Right lung (tissue), 5 donors: ENCODE measurements around the gene ZNF333. TPM values are rescaled to one million over a fixed set of nuclear protein-coding genes. Genes with fewer than 3 reads are reported as not detected.
"Not testable (repeated sequence)": the region's sequence is repeated elsewhere in the genome, so short reads cannot be mapped to it uniquely, and the experiment has no call there.

ENCODE experiments used
- DNase-seq, 2 donors: peaks; one replicate each; pipeline ENCODE4 v3.0.0-alpha.2; 2013
- polyA plus RNA-seq, 5 donors: library from polyadenylated mRNA; unstranded; fragments of 120-200 nt; gene quantifications; one replicate each; pipeline versions ENCODE4 v1.2.1 to v1.2.3, GENCODE V29; 2013; ENCODE audit warnings: inconsistent platforms in 1 of 5, low replicate concordance in 1 of 5; ENCODE audit not compliant: insufficient read length in 5 of 5, insufficient read depth in 1 of 5

The ZNF333 gene
- polyA plus RNA-seq, 5 donors, result 26.2 to 36.2 (median 33.1) TPM

DNA sequence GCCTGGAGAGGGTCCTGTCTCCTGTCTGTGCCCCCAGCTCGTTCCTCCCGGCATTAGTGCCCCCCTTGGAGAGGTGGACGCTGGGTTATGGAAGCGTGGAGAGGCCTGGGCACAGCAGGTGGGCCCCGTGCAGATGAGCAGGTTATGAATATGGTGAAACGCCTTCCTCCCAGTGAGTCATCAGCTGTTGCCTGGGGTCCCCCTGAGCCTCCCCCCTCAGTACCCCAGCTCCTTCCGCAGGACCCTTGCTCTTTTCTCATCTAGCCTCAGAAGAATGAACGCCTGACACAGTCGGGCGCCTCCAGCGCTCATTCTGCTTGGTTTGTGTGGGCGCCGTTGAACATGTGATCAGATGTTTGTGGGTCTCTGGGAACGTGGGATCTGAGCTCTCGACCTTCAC is 76.0 kb downstream of the ZNF333 start:
- not testable (repeated sequence) for DNase-seq

DNA sequence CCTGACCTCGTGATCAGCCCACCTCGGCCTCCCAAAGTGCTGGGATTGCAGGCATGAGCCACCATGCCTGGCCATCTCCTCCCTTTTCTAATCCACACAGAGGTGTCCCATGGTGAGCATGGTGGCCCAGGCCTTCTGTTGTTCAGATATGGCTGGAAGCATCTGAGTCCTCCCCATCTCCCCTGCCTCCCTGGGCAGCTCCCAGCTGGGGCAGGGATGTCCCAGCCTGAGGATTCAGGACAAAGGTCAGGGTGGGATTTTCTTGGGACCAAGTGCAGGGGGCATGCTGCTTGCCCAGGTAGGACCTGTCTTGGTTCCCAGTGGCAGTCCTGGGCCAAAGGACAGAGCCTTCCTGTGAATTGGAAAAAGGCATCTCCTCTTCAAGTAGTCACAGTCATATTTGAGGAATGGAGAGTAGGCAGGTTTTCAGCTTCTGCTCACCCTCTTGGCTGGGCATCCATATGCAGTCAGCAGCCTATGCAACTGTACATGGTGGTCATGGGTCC is 77.7 kb downstream of the ZNF333 start:
- no peak for DNase-seq

DNA sequence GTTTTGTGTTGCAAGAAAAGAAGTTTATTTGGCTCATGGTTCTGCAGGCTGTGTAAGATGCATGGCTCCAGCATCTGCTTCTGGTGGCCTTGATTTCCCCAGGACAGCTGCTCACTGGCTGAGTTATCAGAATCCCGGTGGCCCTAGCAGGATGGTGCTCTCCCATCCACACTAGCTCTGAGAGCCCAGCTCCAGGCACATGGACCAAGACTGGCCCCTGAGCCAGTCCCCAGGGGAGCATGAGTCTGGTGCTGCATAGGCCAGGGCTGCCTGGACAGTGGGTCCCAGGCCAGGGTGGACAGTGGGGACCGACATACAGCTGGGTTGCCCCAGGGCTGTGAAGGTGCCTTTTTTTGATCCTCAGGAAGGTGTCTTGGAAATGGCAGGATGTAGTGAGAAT is 78.2 kb downstream of the ZNF333 start:
- no peak for DNase-seq

DNA sequence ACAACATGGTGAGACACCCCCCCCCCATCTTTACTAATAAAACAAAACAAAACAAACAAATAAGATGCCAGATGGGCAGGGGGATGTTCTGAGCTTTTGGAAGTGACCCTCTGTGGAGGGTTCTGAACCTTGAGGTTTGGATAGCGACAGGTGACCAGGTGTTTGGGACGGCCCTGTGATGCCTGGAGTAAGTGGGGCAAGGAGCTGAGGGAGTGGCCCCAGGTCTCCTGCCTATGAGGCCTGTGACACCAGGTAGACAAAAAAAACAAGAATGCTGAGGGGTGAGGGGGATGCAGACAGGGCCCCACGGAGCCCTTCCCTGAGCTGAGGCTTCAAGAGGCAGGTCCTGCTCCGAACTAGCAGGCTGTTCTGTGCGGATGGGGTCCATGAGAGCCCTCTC is 79.4 kb downstream of the ZNF333 start:
- DNase-seq, result no peak

DNA sequence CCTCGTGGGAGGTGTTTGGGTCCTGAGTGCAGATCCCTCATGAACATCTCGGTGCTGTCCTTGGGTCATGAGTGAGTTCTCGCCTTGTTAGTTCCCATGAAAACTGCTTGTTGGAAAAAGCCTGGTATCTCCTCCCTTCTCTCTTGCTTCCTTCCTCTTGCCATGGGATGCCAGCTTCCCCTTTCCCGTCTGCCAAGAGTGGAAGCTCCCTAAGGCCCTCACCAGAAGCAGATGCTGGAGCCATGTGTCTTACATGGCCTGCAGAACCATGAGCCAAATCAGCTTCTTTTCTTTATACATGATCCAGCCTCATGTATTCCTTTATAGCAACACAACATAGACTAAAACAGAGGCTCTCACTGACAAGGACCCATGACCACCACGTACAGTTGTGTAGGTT is 80.3 kb downstream of the ZNF333 start:
- no peak for DNase-seq

DNA sequence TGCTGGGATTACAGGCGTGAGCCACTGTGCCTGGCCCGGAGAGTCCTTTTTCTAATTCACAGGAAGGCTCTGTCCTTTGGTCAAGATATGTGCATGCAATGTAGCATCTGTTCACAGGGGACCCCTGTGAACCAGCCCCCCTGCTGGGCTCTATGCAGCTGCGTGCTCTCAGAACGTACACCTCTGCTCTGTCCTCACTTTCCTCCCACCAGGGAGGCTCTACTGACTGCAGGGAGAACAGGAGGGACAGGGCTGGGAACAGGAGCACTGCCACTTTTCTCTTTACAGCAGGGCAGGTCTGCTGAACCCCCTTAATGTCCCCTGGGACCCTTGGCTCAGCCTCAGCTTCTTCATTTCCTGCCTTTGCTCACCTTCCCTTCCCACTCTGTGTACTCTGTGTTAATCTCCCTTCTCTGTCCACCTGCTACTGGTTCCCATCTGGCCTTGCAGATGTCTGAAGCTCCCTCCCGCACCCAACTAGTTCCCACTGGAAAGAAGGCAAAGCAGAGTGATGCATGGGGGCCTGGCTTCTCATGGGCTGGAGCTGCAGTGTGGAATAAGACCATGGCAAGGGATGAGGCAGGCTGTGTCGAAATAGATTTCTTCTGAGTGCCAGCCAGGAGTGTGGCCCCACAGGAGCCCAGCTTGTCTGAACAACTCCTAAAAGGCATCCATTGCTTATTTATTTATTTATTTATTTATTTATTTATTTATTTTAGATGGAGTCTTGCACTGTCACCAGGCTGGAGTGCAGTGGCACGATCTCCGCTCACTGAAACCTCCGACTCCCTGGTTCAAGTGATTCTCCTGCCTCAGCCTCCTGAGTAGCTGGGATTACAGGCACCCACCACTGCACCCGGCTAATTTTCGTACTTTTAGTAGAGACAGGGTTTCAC is 81.3 kb downstream of the ZNF333 start:
- no peak for DNase-seq

DNA sequence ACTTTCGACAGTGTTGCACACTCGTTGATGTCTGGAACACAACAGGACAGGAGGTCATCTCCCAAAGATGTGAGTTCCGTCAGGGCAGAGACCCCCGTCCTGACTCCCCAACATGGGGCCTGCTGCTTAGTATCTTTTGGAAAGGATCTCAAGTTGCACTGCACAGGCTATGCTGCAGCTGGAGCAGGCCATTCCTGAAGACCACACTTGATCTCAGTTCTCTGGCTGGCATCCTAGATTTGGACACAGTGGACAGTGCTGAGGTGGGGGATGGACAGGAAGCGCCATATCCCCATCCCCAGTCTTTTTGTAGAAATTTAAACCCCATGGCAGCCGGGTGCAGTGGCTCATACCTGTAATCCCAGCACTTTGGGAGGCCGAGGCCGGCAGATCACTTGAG is 82.6 kb downstream of the ZNF333 start:
- no peak for DNase-seq

DNA sequence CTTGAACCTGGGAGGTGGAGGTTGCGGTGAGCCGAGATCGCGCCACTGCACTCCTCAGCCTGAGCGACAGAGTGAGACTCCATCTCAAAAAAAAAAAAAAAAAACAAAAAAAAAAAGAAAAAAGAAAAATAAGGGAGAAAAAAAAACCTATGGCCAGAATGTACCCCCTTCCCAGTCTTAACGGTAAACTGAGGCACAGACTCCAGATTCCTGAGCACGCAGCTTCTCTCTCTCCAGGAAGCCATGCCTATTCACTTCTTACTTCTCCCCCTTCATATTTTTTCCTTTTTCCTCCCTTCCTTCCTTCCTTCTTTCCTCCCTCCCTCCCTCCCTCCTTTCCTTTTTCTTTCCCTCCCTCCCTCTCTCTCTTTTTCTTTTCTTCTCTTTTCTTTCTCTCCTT is 83.1 kb downstream of the ZNF333 start:
- DNase-seq, result no peak

DNA sequence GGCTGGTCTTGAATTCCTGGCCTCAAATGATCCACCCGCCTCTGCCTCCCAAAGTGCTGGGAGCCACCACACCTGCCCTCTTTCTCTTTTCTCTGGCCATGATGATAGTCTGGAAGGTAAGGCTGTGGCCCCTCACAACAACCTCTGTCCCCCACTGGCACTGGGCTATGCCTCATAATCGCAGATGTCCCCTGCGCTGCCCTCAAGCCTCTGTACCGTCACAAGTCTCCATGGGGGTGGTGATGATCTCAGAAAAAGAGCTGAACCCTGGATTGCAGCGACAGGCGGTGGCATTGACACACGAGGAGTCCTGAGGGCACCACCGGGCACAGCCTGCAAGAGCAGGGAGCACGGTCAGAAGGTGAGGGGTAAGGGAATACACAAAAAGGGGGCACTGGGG is 83.9 kb downstream of the ZNF333 start:
- DNase-seq, result not testable (repeated sequence)

DNA sequence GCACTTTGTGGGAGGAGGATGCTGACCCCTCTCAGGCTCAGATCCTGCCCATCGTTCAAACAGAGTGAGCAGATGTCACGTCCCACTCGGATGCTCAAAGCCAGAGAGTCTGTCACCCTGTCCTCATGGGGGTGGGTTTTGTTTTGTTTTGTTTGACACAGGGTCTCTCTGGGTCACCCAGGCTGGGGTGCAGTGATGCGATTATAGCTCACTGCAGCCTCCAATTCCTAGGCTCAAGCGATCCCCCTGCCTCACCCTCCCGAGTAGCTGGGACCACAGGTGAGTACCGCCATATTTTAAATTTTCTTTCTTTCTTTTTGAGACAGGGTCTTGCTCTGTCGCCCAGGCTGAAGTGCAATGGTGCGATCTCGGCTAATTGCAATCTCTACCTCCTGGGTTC is 84.5 kb downstream of the ZNF333 start:
- no peak for DNase-seq

DNA sequence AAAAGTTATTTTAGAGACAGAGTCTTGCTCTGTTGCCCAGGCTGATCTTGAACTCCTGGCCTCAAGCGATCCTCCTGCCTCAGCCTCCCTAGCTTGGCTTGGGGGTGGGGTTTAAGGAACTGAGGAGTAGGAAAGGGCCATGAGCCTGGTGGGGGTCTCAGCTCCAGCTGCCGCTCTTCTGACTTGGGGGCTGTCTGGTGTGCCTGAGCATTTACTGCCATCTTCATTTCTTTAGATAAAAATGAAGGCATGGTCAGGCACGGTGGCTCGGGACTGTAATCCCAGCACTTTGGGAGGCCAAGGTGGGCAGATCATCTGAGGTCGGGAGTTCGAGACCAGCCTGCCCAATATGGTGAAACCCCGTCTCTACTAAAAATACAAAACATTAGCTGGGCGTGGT is 85.5 kb downstream of the ZNF333 start:
- DNase-seq, result not testable (repeated sequence)

DNA sequence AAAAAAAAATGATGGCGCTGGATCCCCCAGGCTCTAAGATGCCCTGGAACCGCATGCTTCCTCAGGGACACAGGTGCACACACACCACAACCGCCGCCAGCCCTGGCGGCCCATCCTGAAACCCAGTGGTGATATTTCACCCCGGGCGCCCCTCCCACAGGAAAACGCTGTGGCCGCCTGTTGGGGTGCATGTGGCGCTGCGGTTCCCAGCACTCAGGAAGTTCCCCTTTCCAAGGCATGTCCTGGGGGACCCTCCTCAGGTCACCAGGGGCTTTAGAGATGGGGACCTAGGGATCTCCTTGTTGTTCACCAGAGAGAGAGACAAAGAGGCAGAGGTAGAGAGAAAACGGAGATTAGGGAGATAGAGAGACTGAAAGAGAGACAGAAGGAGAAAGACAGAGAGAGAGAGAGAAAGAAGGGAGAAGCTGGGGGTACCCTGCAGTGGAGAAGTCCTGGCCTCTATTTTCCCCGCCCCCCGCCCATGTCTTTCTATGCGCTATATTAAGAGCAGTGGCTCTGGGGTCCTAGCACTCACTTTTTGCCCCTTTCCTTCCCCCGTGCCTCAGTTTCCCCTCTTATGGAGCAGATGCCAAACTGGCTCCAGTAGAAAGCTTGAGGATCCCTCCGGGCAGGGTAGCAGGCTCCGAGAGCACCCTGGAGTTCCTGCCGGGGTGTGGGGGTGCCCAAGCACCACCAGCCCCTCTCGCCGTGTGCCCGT is 86.2 kb downstream of the ZNF333 start:
- DNase-seq, result no peak

DNA sequence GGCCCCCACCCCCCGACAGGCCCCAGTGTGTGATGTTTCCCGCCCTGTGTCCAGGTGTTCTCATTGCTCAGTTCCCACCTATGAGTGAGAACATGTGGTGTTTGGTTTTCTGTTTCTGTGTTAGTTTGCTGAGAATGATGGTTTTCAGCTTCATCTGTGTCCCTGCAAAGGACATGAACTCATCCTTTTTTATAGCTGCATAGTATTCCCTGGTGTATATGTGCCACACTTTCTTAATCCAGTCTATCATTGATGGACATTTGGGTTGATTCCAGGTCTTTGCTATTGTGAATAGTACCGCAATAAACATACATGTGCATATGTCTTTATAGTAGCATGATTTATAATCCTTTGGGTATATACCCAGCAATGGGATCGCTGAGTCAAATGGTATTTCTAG is 87.8 kb downstream of the ZNF333 start:
- DNase-seq, result not testable (repeated sequence)

DNA sequence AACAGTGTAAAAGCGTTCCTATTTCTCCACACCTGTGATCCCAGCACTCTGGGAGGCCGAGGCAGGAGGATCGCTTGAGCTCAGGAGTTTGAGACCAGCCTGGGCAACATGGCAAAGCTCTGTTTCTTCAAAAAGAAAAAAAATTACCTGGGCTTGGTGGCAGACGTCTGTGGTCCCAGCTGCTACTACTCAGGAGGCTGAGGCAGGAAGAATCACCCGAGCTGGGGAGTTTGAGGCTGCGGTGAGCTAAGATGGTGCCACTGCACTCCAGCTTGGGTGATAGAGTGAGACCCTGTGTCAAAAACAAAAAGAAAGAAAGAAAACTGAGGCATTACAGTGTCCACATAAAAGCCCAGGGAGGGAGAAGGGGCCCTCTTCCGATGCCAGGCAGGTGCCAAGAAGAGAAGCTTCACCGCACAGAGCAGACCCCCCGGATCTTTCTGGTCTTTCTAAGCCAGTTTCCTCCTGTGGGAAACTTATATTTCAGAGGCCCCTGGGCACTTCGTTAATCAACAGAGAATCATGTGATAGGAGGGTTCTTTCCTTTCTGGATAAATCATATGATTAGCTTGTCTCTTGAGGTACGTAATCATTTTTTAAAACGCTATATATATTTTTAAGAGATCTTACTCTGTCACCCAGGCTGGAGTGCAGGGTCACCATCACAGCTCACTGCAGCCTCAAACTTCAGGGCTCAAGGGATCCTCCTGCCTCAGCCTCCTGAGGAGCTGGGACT is 88.4 kb downstream of the ZNF333 start, which contains the start of gene ADGRE2:
Gene ADGRE2, minus strand, starts transcription at position 451 of the 736 bp plus-strand sequence. CDS start 1,804 bp downstream, outside the sequence.
- DNase-seq, result not testable (repeated sequence)

DNA sequence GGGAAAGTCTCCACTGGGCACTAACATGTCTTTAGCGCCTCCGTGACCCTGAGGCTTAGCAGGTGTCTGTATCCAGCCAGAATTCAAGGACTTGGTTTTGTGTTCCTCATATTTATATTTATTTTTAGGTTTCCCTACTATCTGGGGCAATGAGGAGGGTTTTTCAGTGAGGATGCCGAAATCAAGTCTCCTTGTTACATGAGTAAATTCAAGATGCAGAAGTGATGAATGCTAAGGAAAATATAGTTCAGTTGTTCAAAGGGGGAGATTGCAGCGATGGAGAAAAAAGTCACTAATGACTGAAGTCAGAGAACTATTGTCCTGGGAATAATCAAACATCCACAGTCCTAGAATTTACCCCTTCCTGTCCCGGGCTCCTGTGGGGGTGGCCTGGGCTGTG is 89.3 kb downstream of the ZNF333 start:
- DNase-seq, result no peak

DNA sequence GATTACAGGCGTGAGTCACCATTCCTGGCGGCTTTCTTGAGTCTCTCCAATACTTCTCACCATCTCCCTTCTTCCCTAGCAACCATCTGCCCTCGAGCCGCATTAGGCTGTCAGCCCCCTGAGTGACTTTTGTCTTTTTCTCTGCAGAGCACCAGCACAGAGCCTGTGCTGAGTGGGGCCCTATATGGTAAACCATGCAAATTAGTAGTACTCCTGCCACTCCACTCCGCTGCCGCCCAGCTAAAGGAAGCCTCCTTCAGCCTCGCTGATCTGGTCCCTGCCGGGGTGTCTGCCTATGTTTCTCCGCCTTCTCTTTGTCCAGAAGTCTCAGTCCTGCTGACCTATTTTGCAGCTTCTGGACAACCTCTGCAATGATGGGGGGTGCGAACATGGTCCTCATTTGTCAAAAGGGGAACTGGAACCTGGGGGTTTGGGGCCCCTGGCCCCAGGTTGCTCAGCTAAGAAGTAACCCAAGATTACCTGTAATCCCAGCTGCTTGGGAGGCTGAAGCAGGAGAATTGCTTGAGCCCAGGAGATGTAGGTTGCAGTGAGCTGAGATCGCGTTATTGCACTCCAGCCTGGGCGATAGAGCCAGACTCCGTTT is 90.9 kb downstream of the ZNF333 start:
- not testable (repeated sequence) for DNase-seq

DNA sequence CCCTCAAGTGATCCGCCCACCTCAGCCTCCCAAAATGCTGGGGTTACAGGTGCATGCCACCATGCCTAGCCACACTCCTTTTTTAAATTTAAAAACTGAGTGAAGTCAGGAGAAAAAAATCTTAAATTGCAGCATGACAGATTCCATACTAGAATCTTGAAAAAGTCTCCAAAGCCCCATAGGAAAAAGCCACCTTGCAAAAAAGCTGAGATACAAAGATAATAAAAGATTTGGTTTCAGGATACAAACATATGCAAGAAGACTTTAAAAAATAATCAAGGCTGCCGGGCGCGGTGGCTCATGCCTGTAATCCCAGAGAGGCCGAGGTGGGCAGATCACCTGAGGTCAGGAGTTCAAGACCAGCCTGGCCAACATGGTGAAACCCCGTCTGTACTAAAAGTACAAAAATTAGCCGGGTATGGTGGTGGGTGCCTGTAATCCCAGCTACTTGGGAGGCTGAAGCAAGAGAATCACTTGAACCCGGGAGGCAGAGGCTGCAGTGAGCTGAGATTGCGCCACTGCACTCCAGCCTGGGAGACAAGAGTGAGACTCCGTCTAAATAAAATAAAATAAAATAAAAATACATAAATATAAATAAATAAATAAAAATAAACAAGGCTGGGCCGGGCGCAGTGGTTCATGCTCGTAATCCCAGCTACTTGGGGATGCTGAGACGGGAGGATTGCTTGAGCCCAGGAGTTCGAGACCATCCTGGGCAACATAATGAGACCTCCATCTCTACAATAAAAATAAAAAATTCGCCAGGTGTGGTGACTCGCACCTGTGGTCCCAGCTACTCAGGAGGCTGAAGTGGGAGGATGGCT is 92.1 kb downstream of the ZNF333 start:
- DNase-seq, result not testable (repeated sequence)

DNA sequence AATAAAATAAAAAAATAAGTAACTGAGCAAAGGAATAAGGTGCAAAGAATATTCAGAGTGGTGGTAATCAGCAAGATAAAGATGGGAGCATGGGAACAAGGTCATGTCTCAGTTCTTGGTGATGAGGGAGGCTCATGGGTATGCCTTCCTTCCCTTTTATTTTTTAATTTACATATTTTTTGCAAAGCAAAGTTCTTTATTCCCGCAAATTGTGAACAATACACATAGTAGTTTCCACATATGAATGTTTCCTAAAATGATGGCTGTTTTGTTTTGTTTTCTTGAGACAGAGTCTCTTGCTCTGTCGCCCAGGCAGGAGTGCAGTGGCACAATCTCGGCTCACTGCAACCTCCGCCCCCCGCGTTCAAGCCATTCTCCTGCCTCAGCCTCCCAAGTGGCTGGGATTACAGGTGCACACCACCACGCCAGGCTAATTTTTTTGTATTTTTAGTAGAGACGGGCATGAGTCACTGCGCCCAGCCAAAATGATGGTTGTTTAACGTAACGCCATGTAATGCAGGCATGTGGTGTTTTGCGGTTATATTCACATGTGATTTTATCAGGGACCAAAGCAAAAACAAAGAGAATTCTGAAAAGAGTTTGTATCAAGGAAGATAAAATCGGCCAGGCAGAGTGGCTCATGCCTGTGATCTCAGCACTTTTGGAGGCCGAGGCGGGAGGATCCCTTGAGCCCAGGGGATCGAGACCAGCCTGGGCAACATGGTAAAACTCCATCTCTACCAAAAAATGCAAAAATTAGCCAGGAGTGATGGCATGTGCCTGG is 93.0 kb downstream of the ZNF333 start:
- DNase-seq, result no peak
